HG03025 (cell line): Measurements from ENCODE around the gene SHH.

Source experiments
- ATAC-seq: cut with Tn5 transposase; IDR thresholded peaks from one replicate; pipeline ENCODE4 v1.9.1; 2021; ENCODE audit warnings: mild to moderate bottlenecking, moderate library complexity; ENCODE audit not compliant: unreplicated experiment, low FRiP score

SHH gene

DNA sequence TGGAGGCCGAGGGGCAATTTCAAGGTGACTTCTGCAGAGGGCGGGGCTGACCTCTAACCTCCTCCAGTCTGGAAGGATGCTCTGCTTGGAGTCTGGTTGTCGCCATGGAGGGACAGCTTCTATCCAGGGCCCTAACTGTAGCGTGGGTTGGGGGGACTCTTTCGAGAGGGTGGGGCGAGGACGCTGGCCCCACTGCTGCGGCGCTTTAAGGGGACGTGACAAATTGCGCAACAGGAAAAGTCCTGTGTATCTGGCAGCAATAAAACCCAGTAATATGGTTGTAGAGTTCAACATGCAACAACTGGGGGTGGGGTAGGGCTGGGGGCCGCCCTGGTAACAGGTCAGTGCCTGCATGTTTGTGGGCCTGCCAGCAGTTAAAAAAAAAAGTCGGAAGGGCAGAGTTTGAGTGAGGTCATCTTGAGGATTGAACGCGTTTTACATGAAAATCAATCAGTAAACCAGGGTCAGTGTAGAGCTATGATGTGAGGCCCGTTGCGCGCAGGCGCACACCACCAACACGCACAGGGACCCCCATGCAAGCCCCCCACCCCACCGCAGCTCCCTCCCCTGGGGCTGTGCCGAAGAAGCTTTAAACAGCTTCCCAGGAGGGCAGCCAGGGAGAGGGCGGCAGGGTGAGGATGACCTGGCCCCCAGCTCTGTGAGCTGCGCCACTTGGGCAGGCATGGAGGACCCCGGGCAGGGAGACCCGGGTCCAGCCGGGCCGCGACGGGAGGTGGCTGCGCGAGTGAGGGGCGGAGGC is 4.3 kb downstream of the SHH start:
- ATAC-seq = no peak

DNA sequence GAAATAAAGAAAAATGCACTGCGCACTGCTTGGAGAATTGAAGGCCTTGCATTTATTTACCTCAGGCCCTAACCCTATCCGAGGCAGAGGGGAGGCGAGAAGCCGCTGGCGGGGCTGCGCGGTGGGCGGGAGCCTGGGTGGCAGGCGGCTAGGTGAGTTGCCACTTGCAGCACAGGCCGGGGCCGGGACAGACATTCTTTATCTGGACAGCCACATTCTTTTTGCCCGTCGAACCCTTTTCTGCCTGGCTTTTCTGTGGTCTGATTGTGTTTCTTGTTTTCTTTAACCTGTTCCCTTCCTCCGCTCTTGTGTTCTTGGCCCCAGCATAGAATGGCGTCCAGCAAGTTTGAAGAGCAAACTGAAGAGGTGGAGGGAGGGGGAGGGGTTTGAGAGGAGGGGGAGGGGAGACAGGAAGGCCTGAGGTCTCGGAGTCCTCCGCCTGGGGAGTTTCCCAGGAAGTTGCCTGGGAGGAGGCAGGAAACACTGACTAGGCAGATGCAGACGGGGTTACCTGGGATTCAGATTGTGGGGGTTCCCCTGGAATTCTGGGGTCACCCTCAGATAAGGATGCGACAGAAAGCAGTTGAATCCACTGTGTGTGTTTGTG is 5.1 kb downstream of the SHH start:
- ATAC-seq = no peak

- no peak for ATAC-seq
Observed at GRCh38 chr7:155806096-155806871, 6.0 kb downstream of the SHH start.

DNA sequence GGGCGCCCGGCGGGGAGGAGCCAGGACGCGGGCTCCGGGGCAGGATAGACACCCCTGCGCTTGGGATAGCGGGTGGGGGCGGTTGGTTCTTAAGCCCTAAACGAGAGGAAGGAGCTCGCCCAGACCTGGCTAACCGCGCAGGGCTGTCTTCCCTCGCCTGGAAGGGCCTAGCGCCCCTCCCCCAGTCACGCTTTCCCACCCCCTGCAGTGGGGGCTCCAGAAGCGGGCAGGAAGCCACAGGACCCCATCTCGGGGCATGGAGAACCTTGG is 6.5 kb downstream of the SHH start:
- no peak for ATAC-seq

- peak; percentile 51 for ATAC-seq
Observed at GRCh38 chr7:155804897-155805825, 7.1 kb downstream of the SHH start.

GRCh38 chr7:155804431-155804831 is 7.8 kb downstream of the SHH start:
- ATAC-seq = no peak

DNA sequence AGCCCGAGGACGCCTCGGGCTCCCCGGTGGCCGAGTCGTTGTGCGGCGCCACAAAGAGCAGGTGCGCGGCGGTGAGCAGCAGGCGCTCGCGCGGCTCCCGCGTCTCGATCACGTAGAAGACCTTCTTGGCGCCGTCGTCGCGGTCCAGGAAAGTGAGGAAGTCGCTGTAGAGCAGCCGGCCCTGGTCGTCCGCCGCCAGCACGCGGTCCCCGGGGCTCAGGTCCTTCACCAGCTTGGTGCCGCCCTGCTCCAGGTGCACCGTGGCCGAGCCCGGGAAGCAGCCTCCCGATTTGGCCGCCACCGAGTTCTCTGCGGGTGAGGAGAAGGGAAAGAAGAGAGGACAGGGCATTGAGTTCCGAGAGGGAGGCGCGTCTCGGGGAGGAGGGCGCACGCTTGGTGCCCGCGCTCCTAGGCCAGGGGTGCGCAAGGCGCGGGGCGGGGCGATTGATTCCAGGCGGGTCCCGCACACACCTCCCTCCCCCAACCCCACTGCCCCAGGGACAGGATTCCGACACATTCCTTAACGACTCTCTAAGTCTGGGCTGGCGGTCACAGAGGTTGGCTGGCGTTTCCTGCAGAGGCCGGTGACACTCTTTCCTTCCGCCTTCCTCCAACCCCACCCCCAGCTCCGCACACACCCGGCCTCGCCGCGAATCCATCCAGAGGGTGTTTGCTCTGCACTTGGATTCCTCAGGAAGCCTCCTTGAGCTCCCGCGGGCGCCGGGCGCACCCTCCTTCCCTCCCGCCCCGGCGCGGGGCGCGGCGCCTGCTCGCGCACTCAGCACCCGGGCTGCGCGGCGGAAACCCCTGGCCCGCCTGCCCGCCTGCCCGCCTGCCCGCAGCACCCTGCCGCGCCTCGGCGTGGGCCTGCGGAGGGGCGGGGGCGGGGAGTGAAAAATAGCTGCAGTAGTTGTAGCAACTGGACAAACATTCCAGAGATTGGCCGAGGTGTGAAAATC is 8.6 kb downstream of the SHH start:
- ATAC-seq = no peak

DNA sequence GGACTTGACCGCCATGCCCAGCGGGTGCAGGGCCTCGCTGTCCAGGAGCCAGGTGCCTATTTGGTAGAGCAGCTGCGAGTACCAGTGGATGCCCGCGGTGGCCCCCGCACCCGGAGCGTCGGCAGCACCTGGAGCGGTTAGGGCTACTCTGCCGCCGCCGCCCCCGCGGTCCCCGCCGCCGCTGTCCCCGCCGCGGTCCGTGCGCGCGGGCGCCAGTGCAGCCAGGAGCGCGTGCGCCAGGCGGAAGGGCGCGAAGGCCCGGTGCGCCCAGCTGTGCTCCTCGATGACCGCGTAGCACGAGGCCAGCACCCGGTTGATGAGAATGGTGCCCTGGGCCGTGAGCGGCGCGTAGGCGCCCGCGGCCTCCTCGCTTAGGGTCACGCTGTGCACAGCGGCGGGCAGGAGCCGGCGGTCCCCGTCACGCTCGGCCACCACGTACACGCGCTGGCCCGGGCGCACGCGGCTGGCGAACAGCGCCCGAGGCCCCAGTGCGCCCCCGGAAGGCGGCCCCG is 9.3 kb downstream of the SHH start:
- ATAC-seq = no peak

GRCh38 chr7:155802291-155802690 is 10.0 kb downstream of the SHH start:
- ATAC-seq = no peak

GRCh38 chr7:155800741-155801267 is 11.5 kb downstream of the SHH start:
- no peak for ATAC-seq

DNA sequence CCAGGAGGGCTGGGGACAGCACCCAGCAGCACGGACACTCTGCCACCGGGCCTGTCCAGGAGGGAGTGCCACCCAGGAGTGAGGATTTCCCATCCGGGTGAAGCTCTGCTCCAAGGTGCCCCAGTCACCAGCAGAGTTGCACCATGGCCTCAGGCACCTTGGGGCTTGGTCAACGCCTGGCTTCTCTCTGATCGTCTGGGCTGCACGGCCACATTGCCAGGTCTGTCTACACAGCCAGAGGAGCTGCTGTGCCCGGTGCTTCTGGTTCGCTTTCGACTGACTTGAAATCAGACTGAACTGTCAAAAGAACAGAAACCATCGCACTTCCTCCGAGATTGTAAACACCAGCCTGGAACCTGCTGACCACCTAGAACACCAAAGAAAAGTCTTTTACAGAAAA is 12.0 kb downstream of the SHH start:
- ATAC-seq = no peak

DNA sequence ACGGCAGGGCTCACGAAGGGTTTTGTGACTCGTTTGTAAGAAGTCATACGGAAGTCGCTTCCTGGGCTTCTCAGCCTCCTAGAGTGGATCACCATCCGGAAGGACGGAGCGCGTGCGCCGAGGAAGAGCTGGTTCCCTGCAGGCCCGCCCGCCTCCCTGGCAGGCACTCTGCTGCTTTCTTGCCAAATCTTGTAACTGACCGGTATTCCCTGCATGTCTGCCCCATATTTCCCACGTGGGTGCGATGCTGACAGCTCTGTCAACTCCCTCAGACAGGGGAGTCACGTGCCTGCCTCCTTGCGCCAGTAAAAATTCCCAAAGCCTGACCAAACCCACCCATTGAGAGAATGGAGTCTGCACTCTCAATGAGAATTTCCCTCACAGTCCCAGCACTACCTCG is 12.7 kb downstream of the SHH start:
- ATAC-seq = no peak

GRCh38 chr7:155798673-155799439 is 13.4 kb downstream of the SHH start:
- ATAC-seq = no peak

- no peak for ATAC-seq
Observed at GRCh38 chr7:155797262-155798250, 14.7 kb downstream of the SHH start.

GRCh38 chr7:155796381-155797261 is 15.6 kb downstream of the SHH start:
- ATAC-seq = peak; percentile 51

DNA sequence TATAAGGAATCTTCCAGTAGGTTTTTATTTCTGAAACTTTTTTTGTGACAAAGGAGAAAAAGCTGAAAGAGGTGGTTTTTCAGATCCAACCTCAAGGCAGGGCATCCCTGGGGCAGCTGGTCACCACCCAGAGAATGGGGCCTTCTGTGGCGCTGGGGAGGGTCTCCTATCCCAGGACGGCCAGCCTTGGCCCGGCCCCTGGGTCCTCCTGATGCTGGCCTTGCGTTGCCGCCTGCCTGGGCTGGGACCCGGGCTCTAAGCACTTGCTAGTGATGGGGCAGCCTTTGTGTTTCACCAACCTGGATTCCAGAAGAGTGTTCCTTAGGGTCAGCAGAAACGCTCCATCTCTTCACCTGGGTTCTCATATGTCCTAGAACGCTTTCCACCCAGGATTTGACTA is 16.3 kb downstream of the SHH start:
- no peak for ATAC-seq
